HEK293 (cell line): ENCODE measurements around the gene NECTIN1.

Experiments used
- GLIS2 ChIP-seq: fragments of 450-650 bp; formaldehyde crosslinking; IDR thresholded peaks from 2 replicates; pipeline ENCODE4 v1.5.1; 2016; ENCODE audit warnings: missing biosample characterization, missing genetic modification characterization
- HOXD13 ChIP-seq: sonication (generic); formaldehyde crosslinking; IDR thresholded peaks from 2 replicates; pipeline ENCODE4 v1.8.0; 2022; ENCODE audit warnings: missing genetic modification reagents, borderline replicate concordance
- MZF1 ChIP-seq: fragments of 450-650 bp; formaldehyde crosslinking; IDR thresholded peaks from 2 replicates; pipeline ENCODE4 v1.5.1; 2017; ENCODE audit warnings: missing biosample characterization, missing genetic modification characterization, borderline replicate concordance
- PATZ1 ChIP-seq: fragments of 450-650 bp; formaldehyde crosslinking; IDR thresholded peaks from 2 replicates; pipeline ENCODE4 v1.5.1; 2016; ENCODE audit warnings: missing biosample characterization, missing genetic modification characterization
- RBAK ChIP-seq: fragments of 450-650 bp; formaldehyde crosslinking; IDR thresholded peaks from 2 replicates; pipeline ENCODE4 v1.5.1; 2016; ENCODE audit warnings: missing biosample characterization, missing genetic modification characterization
- TCF7L2 ChIP-seq: IDR thresholded peaks from 2 replicates; pipeline ENCODE4 v1.6.1; 2011; ENCODE audit warnings: low read depth, mild to moderate bottlenecking, inconsistent platforms, low read length, moderate library complexity, borderline replicate concordance
- TSHZ1 ChIP-seq: fragments of 450-650 bp; formaldehyde crosslinking; IDR thresholded peaks from 2 replicates; pipeline ENCODE4 v1.5.1; 2016; ENCODE audit warnings: missing biosample characterization, missing genetic modification characterization, borderline replicate concordance
- ZBTB1 ChIP-seq: fragments of 450-650 bp; formaldehyde crosslinking; IDR thresholded peaks from 2 replicates; pipeline ENCODE4 v1.5.1; 2016; ENCODE audit warnings: missing biosample characterization, missing genetic modification characterization
- ZBTB20 ChIP-seq: fragments of 450-650 bp; formaldehyde crosslinking; IDR thresholded peaks from 2 replicates; pipeline ENCODE4 v1.5.1; 2016; ENCODE audit warnings: missing biosample characterization, missing genetic modification characterization
- ZBTB21 ChIP-seq: fragments of 450-650 bp; formaldehyde crosslinking; IDR thresholded peaks from 2 replicates; pipeline ENCODE4 v1.5.1; 2017; ENCODE audit warnings: missing biosample characterization, missing genetic modification characterization
- ZNF138 ChIP-seq: fragments of 450-650 bp; formaldehyde crosslinking; IDR thresholded peaks from 2 replicates; pipeline ENCODE4 v1.5.1; 2016; ENCODE audit warnings: missing biosample characterization, missing genetic modification characterization, borderline replicate concordance
- ZNF202 ChIP-seq: fragments of 450-650 bp; formaldehyde crosslinking; IDR thresholded peaks from 2 replicates; pipeline ENCODE4 v1.5.1; 2016; ENCODE audit warnings: missing biosample characterization, missing genetic modification characterization, borderline replicate concordance
- ZNF362 ChIP-seq: fragments of 450-650 bp; formaldehyde crosslinking; IDR thresholded peaks from 2 replicates; pipeline ENCODE4 v1.5.1; 2016; ENCODE audit warnings: missing biosample characterization, missing genetic modification characterization
- ZNF558 ChIP-seq: fragments of 450-650 bp; formaldehyde crosslinking; IDR thresholded peaks from 2 replicates; pipeline ENCODE4 v1.5.1; 2016; ENCODE audit warnings: missing biosample characterization, missing genetic modification characterization
- TF ChIP-seq, protein P1 (sequence below): fragments of 450-650 bp; formaldehyde crosslinking; IDR thresholded peaks from 2 replicates; pipeline ENCODE4 v1.5.1; 2016; ENCODE audit warnings: missing biosample characterization, missing genetic modification characterization
- TF ChIP-seq, protein P2 (sequence below): fragments of 450-650 bp; formaldehyde crosslinking; IDR thresholded peaks from 2 replicates; pipeline ENCODE4 v1.5.1; 2016; ENCODE audit warnings: missing biosample characterization, missing genetic modification characterization
- TF ChIP-seq, protein P3 (sequence below): fragments of 450-650 bp; formaldehyde crosslinking; IDR thresholded peaks from 2 replicates; pipeline ENCODE4 v1.5.1; 2017; ENCODE audit warnings: missing biosample characterization, missing genetic modification characterization
- TF ChIP-seq, protein P4 (sequence below): fragments of 450-650 bp; formaldehyde crosslinking; conservative IDR thresholded peaks from 2 replicates; pipeline ENCODE4 v1.5.1; 2016; ENCODE audit warnings: low read depth, missing biosample characterization, missing genetic modification characterization

NECTIN1 gene

DNA sequence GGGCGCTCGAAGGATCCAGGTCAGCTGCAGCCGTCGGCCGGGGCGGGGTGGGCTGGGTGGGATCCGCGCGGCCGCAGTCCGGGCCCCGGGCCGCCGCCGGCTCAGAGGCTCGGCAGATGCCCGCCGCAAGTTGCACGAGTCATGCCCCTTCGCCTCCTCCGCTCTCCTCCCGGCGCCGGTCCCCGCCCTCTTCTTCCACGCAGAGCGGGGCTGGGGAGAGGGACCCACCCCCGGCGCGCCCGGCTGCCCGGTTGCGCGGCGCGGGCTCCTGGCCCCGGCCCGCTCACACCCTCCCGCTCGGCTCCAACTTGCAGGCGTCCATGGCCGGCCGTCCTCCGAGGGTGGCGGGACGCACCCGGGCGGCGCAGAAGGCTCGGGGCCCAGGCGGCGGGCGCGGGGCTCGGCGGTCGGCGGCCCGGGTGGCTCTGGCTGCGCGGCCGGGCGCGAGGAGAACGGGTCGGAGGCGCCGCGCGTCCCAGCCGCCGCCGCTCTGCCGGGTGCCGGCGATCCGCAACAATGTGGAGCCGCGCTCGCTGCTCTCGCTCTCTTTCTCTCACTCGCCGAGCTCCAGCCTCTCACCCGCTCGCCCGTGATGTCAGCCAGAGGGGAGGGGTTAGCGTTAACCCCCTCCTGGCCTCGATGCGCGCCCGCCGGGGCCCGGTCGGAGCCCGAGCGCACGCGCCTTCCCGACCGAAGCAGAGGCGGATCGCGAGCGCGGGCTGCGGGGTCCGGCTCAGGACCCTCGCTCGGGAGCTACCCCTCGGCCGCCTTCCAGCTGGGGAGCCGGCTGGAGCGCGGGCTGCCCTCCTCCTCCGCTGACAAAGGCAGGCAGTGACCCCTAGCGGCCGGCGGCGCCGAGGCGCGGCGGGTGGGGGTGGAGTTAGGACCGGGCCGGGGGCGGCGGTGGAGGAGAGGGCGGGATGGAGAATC, at the start of gene NECTIN1 (continued):
- peak; percentile 80 for TF ChIP-seq PATZ1 (tag by site-specific recombination)
- TF ChIP-seq GLIS2 (tag by site-specific recombination), result 0 out of 2 replicates have a peak, but pooled peaks have one; percentile 8
- TF ChIP-seq MZF1 (tag by site-specific recombination), result no peak
- TF ChIP-seq, protein P1, sequence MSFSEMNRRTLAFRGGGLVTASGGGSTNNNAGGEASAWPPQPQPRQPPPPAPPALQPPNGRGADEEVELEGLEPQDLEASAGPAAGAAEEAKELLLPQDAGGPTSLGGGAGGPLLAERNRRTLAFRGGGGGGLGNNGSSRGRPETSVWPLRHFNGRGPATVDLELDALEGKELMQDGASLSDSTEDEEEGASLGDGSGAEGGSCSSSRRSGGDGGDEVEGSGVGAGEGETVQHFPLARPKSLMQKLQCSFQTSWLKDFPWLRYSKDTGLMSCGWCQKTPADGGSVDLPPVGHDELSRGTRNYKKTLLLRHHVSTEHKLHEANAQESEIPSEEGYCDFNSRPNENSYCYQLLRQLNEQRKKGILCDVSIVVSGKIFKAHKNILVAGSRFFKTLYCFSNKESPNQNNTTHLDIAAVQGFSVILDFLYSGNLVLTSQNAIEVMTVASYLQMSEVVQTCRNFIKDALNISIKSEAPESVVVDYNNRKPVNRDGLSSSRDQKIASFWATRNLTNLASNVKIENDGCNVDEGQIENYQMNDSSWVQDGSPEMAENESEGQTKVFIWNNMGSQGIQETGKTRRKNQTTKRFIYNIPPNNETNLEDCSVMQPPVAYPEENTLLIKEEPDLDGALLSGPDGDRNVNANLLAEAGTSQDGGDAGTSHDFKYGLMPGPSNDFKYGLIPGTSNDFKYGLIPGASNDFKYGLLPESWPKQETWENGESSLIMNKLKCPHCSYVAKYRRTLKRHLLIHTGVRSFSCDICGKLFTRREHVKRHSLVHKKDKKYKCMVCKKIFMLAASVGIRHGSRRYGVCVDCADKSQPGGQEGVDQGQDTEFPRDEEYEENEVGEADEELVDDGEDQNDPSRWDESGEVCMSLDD (tag by site-specific recombination), result no peak
- no peak for TF ChIP-seq ZNF362 (tag by site-specific recombination)
- TF ChIP-seq TCF7L2, result no peak
- TF ChIP-seq HOXD13 (CRISPR knock-in tag), result no peak
- no peak for TF ChIP-seq RBAK (tag by site-specific recombination)
- TF ChIP-seq, protein P2, sequence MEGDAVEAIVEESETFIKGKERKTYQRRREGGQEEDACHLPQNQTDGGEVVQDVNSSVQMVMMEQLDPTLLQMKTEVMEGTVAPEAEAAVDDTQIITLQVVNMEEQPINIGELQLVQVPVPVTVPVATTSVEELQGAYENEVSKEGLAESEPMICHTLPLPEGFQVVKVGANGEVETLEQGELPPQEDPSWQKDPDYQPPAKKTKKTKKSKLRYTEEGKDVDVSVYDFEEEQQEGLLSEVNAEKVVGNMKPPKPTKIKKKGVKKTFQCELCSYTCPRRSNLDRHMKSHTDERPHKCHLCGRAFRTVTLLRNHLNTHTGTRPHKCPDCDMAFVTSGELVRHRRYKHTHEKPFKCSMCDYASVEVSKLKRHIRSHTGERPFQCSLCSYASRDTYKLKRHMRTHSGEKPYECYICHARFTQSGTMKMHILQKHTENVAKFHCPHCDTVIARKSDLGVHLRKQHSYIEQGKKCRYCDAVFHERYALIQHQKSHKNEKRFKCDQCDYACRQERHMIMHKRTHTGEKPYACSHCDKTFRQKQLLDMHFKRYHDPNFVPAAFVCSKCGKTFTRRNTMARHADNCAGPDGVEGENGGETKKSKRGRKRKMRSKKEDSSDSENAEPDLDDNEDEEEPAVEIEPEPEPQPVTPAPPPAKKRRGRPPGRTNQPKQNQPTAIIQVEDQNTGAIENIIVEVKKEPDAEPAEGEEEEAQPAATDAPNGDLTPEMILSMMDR (tag by site-specific recombination), result peak; percentile 84
- TF ChIP-seq, protein P3, sequence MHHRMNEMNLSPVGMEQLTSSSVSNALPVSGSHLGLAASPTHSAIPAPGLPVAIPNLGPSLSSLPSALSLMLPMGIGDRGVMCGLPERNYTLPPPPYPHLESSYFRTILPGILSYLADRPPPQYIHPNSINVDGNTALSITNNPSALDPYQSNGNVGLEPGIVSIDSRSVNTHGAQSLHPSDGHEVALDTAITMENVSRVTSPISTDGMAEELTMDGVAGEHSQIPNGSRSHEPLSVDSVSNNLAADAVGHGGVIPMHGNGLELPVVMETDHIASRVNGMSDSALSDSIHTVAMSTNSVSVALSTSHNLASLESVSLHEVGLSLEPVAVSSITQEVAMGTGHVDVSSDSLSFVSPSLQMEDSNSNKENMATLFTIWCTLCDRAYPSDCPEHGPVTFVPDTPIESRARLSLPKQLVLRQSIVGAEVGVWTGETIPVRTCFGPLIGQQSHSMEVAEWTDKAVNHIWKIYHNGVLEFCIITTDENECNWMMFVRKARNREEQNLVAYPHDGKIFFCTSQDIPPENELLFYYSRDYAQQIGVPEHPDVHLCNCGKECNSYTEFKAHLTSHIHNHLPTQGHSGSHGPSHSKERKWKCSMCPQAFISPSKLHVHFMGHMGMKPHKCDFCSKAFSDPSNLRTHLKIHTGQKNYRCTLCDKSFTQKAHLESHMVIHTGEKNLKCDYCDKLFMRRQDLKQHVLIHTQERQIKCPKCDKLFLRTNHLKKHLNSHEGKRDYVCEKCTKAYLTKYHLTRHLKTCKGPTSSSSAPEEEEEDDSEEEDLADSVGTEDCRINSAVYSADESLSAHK, result no peak
- no peak for TF ChIP-seq TSHZ1 (tag by site-specific recombination)
- TF ChIP-seq ZNF202 (tag by site-specific recombination), result no peak
- TF ChIP-seq ZBTB21 (tag by site-specific recombination), result no peak
- TF ChIP-seq ZNF138, result no peak
- TF ChIP-seq ZBTB20 (tag by site-specific recombination), result peak; percentile 33; the same call in 1 of the 2 replicates
- TF ChIP-seq, protein P4, sequence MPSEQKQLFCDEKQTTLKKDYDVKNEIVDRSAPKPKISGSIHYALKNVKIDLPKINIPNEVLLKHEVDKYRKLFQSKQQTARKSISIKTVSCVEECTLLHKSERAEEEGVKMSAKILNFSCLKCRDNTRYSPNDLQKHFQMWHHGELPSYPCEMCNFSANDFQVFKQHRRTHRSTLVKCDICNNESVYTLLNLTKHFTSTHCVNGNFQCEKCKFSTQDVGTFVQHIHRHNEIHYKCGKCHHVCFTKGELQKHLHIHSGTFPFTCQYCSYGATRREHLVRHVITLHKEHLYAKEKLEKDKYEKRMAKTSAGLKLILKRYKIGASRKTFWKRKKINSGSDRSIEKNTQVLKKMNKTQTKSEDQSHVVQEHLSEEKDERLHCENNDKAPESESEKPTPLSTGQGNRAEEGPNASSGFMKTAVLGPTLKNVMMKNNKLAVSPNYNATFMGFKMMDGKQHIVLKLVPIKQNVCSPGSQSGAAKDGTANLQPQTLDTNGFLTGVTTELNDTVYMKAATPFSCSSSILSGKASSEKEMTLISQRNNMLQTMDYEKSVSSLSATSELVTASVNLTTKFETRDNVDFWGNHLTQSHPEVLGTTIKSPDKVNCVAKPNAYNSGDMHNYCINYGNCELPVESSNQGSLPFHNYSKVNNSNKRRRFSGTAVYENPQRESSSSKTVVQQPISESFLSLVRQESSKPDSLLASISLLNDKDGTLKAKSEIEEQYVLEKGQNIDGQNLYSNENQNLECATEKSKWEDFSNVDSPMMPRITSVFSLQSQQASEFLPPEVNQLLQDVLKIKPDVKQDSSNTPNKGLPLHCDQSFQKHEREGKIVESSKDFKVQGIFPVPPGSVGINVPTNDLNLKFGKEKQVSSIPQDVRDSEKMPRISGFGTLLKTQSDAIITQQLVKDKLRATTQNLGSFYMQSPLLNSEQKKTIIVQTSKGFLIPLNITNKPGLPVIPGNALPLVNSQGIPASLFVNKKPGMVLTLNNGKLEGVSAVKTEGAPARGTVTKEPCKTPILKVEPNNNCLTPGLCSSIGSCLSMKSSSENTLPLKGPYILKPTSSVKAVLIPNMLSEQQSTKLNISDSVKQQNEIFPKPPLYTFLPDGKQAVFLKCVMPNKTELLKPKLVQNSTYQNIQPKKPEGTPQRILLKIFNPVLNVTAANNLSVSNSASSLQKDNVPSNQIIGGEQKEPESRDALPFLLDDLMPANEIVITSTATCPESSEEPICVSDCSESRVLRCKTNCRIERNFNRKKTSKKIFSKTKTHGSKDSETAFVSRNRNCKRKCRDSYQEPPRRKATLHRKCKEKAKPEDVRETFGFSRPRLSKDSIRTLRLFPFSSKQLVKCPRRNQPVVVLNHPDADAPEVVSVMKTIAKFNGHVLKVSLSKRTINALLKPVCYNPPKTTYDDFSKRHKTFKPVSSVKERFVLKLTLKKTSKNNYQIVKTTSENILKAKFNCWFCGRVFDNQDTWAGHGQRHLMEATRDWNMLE (tag by site-specific recombination), result no peak
- TF ChIP-seq ZBTB1, result no peak
- TF ChIP-seq ZNF558, result no peak
